Measurements from ENCODE around the gene LY86.
"Not testable (repeated sequence)": the region's sequence is repeated elsewhere in the genome, so short reads cannot be mapped to it uniquely, and the experiment has no call there.

The LY86 gene

DNA sequence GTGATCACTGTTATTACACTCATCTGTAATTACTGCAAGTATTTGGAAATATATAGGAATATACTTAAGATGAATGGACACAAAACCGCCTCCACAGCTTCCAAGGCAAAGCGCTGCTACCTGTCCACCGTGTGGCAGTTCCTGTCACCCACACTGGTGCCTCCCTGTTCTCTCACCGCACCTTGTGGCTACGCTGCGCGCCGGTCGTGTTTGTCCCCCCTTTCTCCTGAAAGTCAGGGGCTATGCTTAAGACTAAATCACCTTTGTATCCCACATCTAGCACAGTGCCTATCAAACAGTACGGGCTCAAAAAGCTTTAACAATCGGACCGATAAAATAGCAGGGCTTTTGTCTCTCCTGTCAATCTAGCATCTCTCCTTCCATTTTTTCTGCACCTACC is 23.0 kb downstream of the LY86 start:
- TF ChIP-seq CTCF (IDR thresholded peaks at IDR 0.05; ENCODE audit: low read depth, low read length), result no peak
- DNase-seq (ENCODE audit: low read depth in 2 of 2), result no peak
- H3K4me3 ChIP-seq (replicated peaks in 1 of 2; ENCODE audit: low read depth in 2 of 2, low read length in 2 of 2), result no peak overlapping the region

DNA sequence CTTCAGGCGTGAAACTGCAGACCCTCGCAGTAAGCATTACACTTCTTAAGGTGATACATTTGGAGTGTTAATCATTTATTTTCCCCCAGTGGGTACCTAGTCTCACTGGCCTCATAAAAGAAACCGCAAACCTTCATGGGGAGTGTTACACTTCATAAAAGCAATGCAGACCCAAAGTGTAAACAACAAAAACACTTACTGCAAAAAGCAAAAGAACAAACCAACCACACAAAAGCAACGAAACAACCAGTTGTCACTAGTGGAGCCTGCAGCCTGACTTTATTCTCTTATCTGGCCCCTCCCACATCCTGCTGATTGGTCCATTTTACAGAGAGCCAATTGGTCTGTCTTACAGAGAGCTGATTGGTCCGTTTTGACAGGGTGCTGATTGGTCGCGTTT is 23.8 kb downstream of the LY86 start:
- TF ChIP-seq CTCF (IDR thresholded peaks at IDR 0.05; ENCODE audit: low read depth, low read length), result no peak
- no peak for DNase-seq (ENCODE audit: low read depth in 2 of 2)
- no peak overlapping the region for H3K4me3 ChIP-seq (replicated peaks in 1 of 2; ENCODE audit: low read depth in 2 of 2, low read length in 2 of 2)

DNA sequence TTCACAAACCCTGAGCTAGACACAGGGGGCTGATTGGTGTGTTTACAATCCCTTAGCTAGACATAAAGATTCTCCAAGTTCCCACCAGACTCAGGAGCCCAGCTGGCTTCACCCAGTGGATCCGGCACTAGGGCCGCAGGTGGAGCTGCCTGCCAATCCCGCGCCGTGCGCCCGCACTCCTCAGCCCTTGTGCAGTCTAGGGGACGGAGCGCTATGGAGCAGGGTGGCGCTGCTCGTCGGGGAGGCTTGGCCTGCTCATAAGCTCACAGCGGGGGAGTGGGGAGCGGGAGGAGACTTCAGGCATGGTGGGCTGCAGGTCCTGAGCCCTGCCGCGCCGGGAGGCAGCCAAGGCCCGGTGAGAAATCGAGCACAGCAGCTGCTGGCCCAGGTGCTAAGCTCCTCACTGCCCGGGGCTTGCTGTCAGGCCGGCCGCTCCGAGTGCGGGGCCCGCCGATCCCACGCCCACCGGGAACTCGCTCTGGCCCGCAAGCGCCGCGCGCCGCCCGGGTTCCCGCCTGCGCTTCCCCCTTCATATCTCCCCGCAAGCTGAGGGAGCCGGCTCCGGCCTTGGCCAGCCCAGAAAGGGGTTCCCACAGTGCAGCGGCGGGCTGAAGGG is 24.7 kb downstream of the LY86 start:
- DNase-seq (ENCODE audit: low read depth in 2 of 2), result not testable (repeated sequence)

GRCh38 chr6:6614096-6614982 is 25.8 kb downstream of the LY86 start:
- no peak overlapping the region for H3K4me3 ChIP-seq (replicated peaks in 1 of 2; ENCODE audit: low read depth in 2 of 2, low read length in 2 of 2)
- no peak for DNase-seq (ENCODE audit: low read depth in 2 of 2)
- TF ChIP-seq CTCF (IDR thresholded peaks at IDR 0.05; ENCODE audit: low read depth, low read length), result no peak

More for the DNA sequence above, 24.7 kb downstream of the LY86 start:
- not testable (repeated sequence) for H3K4me3 ChIP-seq (replicated peaks in 1 of 2; ENCODE audit: low read depth in 2 of 2, low read length in 2 of 2)

DNA sequence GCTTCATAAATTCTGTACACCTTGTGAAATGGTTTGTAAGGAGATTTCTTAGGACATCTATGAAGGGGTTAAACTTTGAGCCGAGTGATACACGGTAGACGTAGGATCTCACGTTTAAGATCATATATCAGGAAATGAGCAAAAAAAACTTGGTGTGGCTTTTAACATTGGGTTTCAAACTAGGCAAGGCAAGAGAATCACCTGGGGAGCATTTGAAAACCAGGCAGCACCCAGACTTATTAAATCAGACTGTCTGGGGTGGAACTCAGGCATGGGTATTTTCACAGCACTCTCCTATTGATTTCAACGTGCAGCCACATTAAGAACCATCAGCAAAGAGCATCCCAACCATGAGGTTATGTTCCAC is 26.4 kb downstream of the LY86 start:
- TF ChIP-seq CTCF (IDR thresholded peaks at IDR 0.05; ENCODE audit: low read depth, low read length), result no peak
- H3K4me3 ChIP-seq (replicated peaks in 1 of 2; ENCODE audit: low read depth in 2 of 2, low read length in 2 of 2), result no peak overlapping the region
- no peak for DNase-seq (ENCODE audit: low read depth in 2 of 2)

DNA sequence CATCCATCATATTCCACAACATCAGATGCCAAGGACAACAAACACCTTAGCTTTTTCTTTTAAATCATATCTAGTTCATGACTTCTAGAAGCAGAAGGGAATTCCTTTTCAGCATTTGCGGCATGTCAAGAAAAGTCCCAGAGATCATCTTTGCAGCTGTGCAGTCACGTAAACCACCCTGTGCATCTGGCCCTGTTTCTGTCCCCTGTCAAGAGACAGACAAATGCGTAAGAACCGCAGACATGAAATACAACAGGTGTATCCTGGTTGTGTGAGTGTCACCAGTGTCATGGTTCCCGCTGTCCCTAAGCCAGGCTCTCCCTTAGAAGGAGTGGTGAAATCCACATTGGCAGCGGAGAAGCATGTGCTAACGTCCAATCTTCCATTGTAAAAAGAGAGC is 28.1 kb downstream of the LY86 start:
- DNase-seq (ENCODE audit: low read depth in 2 of 2), result no peak

More for the DNA sequence above, 28.1 kb downstream of the LY86 start:
- H3K4me3 ChIP-seq (replicated peaks in 1 of 2; ENCODE audit: low read depth in 2 of 2, low read length in 2 of 2), result no peak overlapping the region
- TF ChIP-seq CTCF (IDR thresholded peaks at IDR 0.05; ENCODE audit: low read depth, low read length), result no peak

All from cardiac fibroblast (primary cell).